DOHH2 (cell line): Measurements from ENCODE around the gene DIPK2A.

Experiments
- EZH2phosphoT487 ChIP-seq: fragments of 200-600 bp; sonication (generic); IDR thresholded peaks from 2 replicates; pipeline ENCODE4 v1.6.1; 2017; ENCODE audit warnings: borderline replicate concordance, mild to moderate bottlenecking, antibody characterized with exemption, low read length, moderate library complexity, mixed read lengths
- TF ChIP-seq, protein P1 (sequence below): fragments of 200-600 bp; sonication (generic); IDR thresholded peaks from one replicate; pipeline ENCODE4 v1.5.1; 2014; ENCODE audit warnings: antibody characterized with exemption, mild to moderate bottlenecking, low read depth, low read length; ENCODE audit not compliant: poor library complexity, severe bottlenecking

DNA sequence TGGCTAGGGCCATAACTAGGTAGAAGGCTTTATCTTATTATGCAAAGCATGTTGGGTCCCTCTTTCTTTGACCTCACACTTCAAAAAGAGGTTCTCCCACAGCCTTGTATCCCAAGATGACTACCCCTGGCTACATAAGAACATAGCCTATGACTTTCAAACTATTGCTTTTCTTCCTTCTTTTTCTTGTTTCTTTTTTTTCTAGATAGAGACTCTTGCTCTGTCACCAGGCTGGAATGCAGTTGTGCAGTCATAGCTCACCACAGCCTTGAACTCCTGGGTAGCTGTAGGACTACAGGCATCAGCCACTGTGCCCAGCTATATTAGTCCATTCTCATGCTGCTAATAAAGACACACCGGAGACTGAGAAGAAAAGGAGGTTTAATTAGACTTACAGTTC, 47.2 kb downstream of the DIPK2A start:
- TF ChIP-seq, protein P1, sequence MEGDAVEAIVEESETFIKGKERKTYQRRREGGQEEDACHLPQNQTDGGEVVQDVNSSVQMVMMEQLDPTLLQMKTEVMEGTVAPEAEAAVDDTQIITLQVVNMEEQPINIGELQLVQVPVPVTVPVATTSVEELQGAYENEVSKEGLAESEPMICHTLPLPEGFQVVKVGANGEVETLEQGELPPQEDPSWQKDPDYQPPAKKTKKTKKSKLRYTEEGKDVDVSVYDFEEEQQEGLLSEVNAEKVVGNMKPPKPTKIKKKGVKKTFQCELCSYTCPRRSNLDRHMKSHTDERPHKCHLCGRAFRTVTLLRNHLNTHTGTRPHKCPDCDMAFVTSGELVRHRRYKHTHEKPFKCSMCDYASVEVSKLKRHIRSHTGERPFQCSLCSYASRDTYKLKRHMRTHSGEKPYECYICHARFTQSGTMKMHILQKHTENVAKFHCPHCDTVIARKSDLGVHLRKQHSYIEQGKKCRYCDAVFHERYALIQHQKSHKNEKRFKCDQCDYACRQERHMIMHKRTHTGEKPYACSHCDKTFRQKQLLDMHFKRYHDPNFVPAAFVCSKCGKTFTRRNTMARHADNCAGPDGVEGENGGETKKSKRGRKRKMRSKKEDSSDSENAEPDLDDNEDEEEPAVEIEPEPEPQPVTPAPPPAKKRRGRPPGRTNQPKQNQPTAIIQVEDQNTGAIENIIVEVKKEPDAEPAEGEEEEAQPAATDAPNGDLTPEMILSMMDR = no peak
- no peak for TF ChIP-seq EZH2phosphoT487
